ENCODE measurements around the gene FLNA.

The FLNA gene

GRCh38 chrX:154354013-154354412 is 20.4 kb downstream of the FLNA start:
- TF ChIP-seq CTCF (IDR thresholded peaks at IDR 0.05): no peak
- Histone ChIP-seq H3K4me1 (no peaks in the 10 kb centered on the region), H3K79me2 (no peaks in the 10 kb centered on the region), H3K9me3 (ENCODE audit: control insufficient read depth, low read length) (no peaks in the 10 kb centered on the region), H2AFZ (no peak overlapping the region), H3K36me3 (ENCODE audit: control insufficient read depth, insufficient read depth, low read length) (no peaks in the 10 kb centered on the region), H3K27me3 (ENCODE audit: control insufficient read depth, insufficient read depth, low read length) (no peaks in the 10 kb centered on the region), H3K4me3 (ENCODE audit: low read depth, low read length) (no peak overlapping the region), H3K27ac (no peak overlapping the region), H3K4me2 (ENCODE audit: low read length) (no peak overlapping the region), H3K9ac (no peak overlapping the region)

GRCh38 chrX:154353172-154353843 is 21.1 kb downstream of the FLNA start:
- H3K27ac ChIP-seq: no peak overlapping the region
- no peak overlapping the region for H3K4me2 ChIP-seq (ENCODE audit: low read length)
- H3K4me3 ChIP-seq (ENCODE audit: low read depth, low read length): no peak overlapping the region
- H3K79me2 ChIP-seq: no peaks in the 10 kb centered on the region
- H3K9ac ChIP-seq: no peak overlapping the region
- H3K27me3 ChIP-seq (ENCODE audit: control insufficient read depth, insufficient read depth, low read length): no peaks in the 10 kb centered on the region
- H3K9me3 ChIP-seq (ENCODE audit: control insufficient read depth, low read length): no peaks in the 10 kb centered on the region
- no peak overlapping the region for H2AFZ ChIP-seq
- no peaks in the 10 kb centered on the region for H3K36me3 ChIP-seq (ENCODE audit: control insufficient read depth, insufficient read depth, low read length)
- TF ChIP-seq CTCF (IDR thresholded peaks at IDR 0.05): no peak
- no peaks in the 10 kb centered on the region for H3K4me1 ChIP-seq

- no peak overlapping the region for H3K4me3 ChIP-seq (ENCODE audit: low read depth, low read length)
- H2AFZ ChIP-seq: no peak overlapping the region
- TF ChIP-seq CTCF (IDR thresholded peaks at IDR 0.05): no peak
- H3K4me1 ChIP-seq: no peaks in the 10 kb centered on the region
- no peak overlapping the region for H3K4me2 ChIP-seq (ENCODE audit: low read length)
- H3K27me3 ChIP-seq (ENCODE audit: control insufficient read depth, insufficient read depth, low read length): no peaks in the 10 kb centered on the region
- H3K27ac ChIP-seq: no peak overlapping the region
- no peak overlapping the region for H3K9ac ChIP-seq
- H3K36me3 ChIP-seq (ENCODE audit: control insufficient read depth, insufficient read depth, low read length): no peaks in the 10 kb centered on the region
- H3K9me3 ChIP-seq (ENCODE audit: control insufficient read depth, low read length): no peaks in the 10 kb centered on the region
- H3K79me2 ChIP-seq: no peaks in the 10 kb centered on the region
These were observed 22.0 kb downstream of the FLNA start for GRCh38 chrX:154352466-154352865.

GRCh38 chrX:154352012-154352401 is 22.4 kb downstream of the FLNA start:
- no peaks in the 10 kb centered on the region for H3K9me3 ChIP-seq (ENCODE audit: control insufficient read depth, low read length)
- no peaks in the 10 kb centered on the region for H3K36me3 ChIP-seq (ENCODE audit: control insufficient read depth, insufficient read depth, low read length)
- no peak overlapping the region for H3K27ac ChIP-seq
- H3K79me2 ChIP-seq: no peaks in the 10 kb centered on the region
- H2AFZ ChIP-seq: no peak overlapping the region
- TF ChIP-seq CTCF (IDR thresholded peaks at IDR 0.05): no peak
- no peak overlapping the region for H3K4me3 ChIP-seq (ENCODE audit: low read depth, low read length)
- no peak overlapping the region for H3K4me2 ChIP-seq (ENCODE audit: low read length)
- H3K27me3 ChIP-seq (ENCODE audit: control insufficient read depth, insufficient read depth, low read length): no peaks in the 10 kb centered on the region
- no peaks in the 10 kb centered on the region for H3K4me1 ChIP-seq
- H3K9ac ChIP-seq: no peak overlapping the region

All from parathyroid adenoma (tissue), 2 donors.